ENCODE results near the gene CD2AP.
"Not testable (repeated sequence)": the region's sequence is repeated elsewhere in the genome, so short reads cannot be mapped to it uniquely, and the experiment has no call there.

CD2AP gene

GRCh38 chr6:47478233-47479139, 897 bp downstream of the CD2AP start:
- FAIRE-seq (peak; percentile 40), DNase-seq (ENCODE audit: insufficient read length, low spot score) (no peak)
- TF ChIP-seq POLR2A (IDR thresholded peaks at IDR 0.05; ENCODE audit: low read depth, low read length), result 0 out of 2 replicates have a peak, but pooled peaks have one; percentile 0
- TF ChIP-seq PAX5 (IDR thresholded peaks at IDR 0.05; ENCODE audit: insufficient read depth, low read length, severe bottlenecking), result no peak

DNA sequence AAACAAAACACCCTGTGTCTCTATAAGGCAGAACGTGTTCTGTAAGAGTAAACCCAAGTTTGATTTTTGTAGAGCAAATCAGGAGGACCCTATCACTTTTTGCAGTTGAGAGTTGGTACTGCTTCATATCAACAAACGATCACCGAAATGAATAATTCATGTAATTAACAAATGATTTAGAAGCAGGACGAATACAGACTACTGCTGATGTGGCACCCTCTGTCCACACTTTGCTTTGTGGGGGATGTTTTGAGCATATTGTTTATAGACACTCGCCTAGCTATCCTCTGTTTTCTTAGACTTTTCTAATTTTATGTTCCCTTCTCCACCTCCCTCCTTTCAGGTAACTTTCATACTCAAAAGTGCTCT, 1.5 kb downstream of the CD2AP start:
- no peak for FAIRE-seq
- TF ChIP-seq POLR2AphosphoS5 (IDR thresholded peaks at IDR 0.05; ENCODE audit: low read depth, low read length) (no peak), TAF1 (IDR thresholded peaks at IDR 0.05; ENCODE audit: low read depth, low read length) (no peak), SPI1 (IDR thresholded peaks at IDR 0.05; ENCODE audit: low read depth, low read length) (no peak), PAX5 (IDR thresholded peaks at IDR 0.05; ENCODE audit: insufficient read depth, low read length, severe bottlenecking) (no peak), POU2F2 (IDR thresholded peaks at IDR 0.05; ENCODE audit: low read depth, low read length) (no peak), POLR2A (IDR thresholded peaks at IDR 0.05; ENCODE audit: low read depth, low read length) (no peak)
- no peak for DNase-seq (ENCODE audit: insufficient read length, low spot score)

DNA sequence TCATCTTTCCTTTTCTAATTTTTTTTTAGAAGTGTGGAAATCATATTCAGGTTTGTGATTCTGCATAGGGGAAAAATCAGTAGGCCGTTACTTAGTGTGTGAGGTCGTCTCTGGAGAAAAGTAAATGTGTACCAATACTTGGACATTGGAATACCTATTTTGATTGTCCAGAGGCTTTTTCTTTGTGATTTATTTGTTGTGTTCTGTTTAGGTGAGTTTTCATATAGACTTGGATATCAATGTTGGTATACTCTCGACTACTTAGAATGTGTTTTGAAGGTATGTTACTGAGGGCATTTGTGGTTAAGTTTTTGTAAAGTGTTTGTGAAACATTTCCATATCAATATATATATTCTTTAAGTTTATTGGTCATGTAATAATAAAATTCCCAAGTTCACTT, 2.3 kb downstream of the CD2AP start:
- DNase-seq (ENCODE audit: insufficient read length, low spot score), result no peak
- FAIRE-seq, result no peak
- TF ChIP-seq PAX5 (IDR thresholded peaks at IDR 0.05; ENCODE audit: insufficient read depth, low read length, severe bottlenecking), result no peak
- no peak for TF ChIP-seq POU2F2 (IDR thresholded peaks at IDR 0.05; ENCODE audit: low read depth, low read length)
- TF ChIP-seq TAF1 (IDR thresholded peaks at IDR 0.05; ENCODE audit: low read depth, low read length), result no peak
- no peak for TF ChIP-seq POLR2A (IDR thresholded peaks at IDR 0.05; ENCODE audit: low read depth, low read length)
- TF ChIP-seq SPI1 (IDR thresholded peaks at IDR 0.05; ENCODE audit: low read depth, low read length), result no peak
- TF ChIP-seq POLR2AphosphoS5 (IDR thresholded peaks at IDR 0.05; ENCODE audit: low read depth, low read length), result no peak

- not testable (repeated sequence) for DNase-seq (ENCODE audit: insufficient read length, low spot score); FAIRE-seq
Measured at GRCh38 chr6:47481213-47481612, 3.6 kb downstream of the CD2AP start.

GRCh38 chr6:47481806-47482205, 4.2 kb downstream of the CD2AP start:
- no peak for FAIRE-seq
- DNase-seq (ENCODE audit: insufficient read length, low spot score), result no peak
- TF ChIP-seq POU2F2 (IDR thresholded peaks at IDR 0.05; ENCODE audit: low read depth, low read length) (no peak), TAF1 (IDR thresholded peaks at IDR 0.05; ENCODE audit: low read depth, low read length) (no peak), PAX5 (IDR thresholded peaks at IDR 0.05; ENCODE audit: insufficient read depth, low read length, severe bottlenecking) (no peak), POLR2AphosphoS5 (IDR thresholded peaks at IDR 0.05; ENCODE audit: low read depth, low read length) (no peak), SPI1 (IDR thresholded peaks at IDR 0.05; ENCODE audit: low read depth, low read length) (no peak), POLR2A (IDR thresholded peaks at IDR 0.05; ENCODE audit: low read depth, low read length) (no peak)

DNA sequence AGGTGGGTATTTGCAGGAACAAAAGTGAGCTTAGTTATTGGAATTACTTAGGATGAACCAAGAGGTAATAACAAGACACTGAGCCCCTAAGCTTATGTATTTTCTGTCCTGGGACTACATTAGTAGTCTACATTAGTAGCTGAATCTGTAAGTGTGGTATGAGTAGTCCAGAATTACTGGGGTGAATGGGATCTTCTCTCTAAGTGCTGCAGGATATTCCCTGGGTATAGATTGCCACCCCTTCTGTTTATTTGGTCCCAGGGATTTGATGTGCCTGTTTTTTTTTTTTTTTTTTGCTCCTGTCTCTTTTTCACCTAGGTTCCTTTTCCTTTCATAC, 5.9 kb downstream of the CD2AP start:
- FAIRE-seq (no peak), DNase-seq (ENCODE audit: insufficient read length, low spot score) (no peak)
- TF ChIP-seq POU2F2 (IDR thresholded peaks at IDR 0.05; ENCODE audit: low read depth, low read length) (no peak), TAF1 (IDR thresholded peaks at IDR 0.05; ENCODE audit: low read depth, low read length) (no peak), POLR2AphosphoS5 (IDR thresholded peaks at IDR 0.05; ENCODE audit: low read depth, low read length) (no peak), SPI1 (IDR thresholded peaks at IDR 0.05; ENCODE audit: low read depth, low read length) (no peak), POLR2A (IDR thresholded peaks at IDR 0.05; ENCODE audit: low read depth, low read length) (no peak), PAX5 (IDR thresholded peaks at IDR 0.05; ENCODE audit: insufficient read depth, low read length, severe bottlenecking) (no peak)

- no peak for TF ChIP-seq PAX5 (IDR thresholded peaks at IDR 0.05; ENCODE audit: insufficient read depth, low read length, severe bottlenecking)
- TF ChIP-seq POU2F2 (IDR thresholded peaks at IDR 0.05; ENCODE audit: low read depth, low read length), result no peak
- no peak for TF ChIP-seq SPI1 (IDR thresholded peaks at IDR 0.05; ENCODE audit: low read depth, low read length)
- TF ChIP-seq TAF1 (IDR thresholded peaks at IDR 0.05; ENCODE audit: low read depth, low read length), result no peak
- TF ChIP-seq POLR2AphosphoS5 (IDR thresholded peaks at IDR 0.05; ENCODE audit: low read depth, low read length), result no peak
- no peak for TF ChIP-seq POLR2A (IDR thresholded peaks at IDR 0.05; ENCODE audit: low read depth, low read length)
- DNase-seq (ENCODE audit: insufficient read length, low spot score) (no peak), FAIRE-seq (no peak)
Measured at GRCh38 chr6:47483853-47484546, 6.4 kb downstream of the CD2AP start.

DNA sequence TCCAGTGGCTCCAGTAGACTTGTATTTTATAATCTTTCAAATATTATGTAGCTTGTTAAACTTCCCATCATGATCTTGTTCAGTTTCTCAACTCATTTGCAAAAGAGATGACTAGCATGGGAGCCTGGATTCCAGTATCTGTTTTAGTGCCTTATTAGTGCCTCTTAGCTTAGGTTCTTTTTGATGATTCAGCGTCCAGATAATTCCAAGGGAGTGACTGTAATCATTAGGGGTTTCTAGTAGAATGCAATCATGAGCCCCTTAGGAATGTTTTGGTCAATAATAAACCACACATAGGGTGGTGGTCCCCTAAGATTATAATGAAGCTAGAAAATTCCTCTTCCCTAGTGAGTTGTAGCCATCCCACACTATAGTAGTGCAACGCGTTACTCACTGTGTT, 7.0 kb downstream of the CD2AP start:
- TF ChIP-seq PAX5 (IDR thresholded peaks at IDR 0.05; ENCODE audit: insufficient read depth, low read length, severe bottlenecking), result no peak
- DNase-seq (ENCODE audit: insufficient read length, low spot score), result no peak
- FAIRE-seq, result no peak

- TF ChIP-seq POLR2AphosphoS5 (IDR thresholded peaks at IDR 0.05; ENCODE audit: low read depth, low read length) (no peak), TAF1 (IDR thresholded peaks at IDR 0.05; ENCODE audit: low read depth, low read length) (no peak), SPI1 (IDR thresholded peaks at IDR 0.05; ENCODE audit: low read depth, low read length) (no peak), PAX5 (IDR thresholded peaks at IDR 0.05; ENCODE audit: insufficient read depth, low read length, severe bottlenecking) (no peak), POLR2A (IDR thresholded peaks at IDR 0.05; ENCODE audit: low read depth, low read length) (no peak), POU2F2 (IDR thresholded peaks at IDR 0.05; ENCODE audit: low read depth, low read length) (no peak)
- FAIRE-seq (no peak), DNase-seq (ENCODE audit: insufficient read length, low spot score) (no peak)
Measured at GRCh38 chr6:47485083-47485482, 7.5 kb downstream of the CD2AP start.

GRCh38 chr6:47485491-47486135, 8.0 kb downstream of the CD2AP start:
- TF ChIP-seq TAF1 (IDR thresholded peaks at IDR 0.05; ENCODE audit: low read depth, low read length), result no peak
- TF ChIP-seq POU2F2 (IDR thresholded peaks at IDR 0.05; ENCODE audit: low read depth, low read length), result no peak
- TF ChIP-seq POLR2AphosphoS5 (IDR thresholded peaks at IDR 0.05; ENCODE audit: low read depth, low read length), result no peak
- TF ChIP-seq POLR2A (IDR thresholded peaks at IDR 0.05; ENCODE audit: low read depth, low read length), result no peak
- no peak for TF ChIP-seq PAX5 (IDR thresholded peaks at IDR 0.05; ENCODE audit: insufficient read depth, low read length, severe bottlenecking)
- TF ChIP-seq SPI1 (IDR thresholded peaks at IDR 0.05; ENCODE audit: low read depth, low read length), result no peak
- DNase-seq (ENCODE audit: insufficient read length, low spot score), result no peak
- no peak for FAIRE-seq

Measured in GM12891 (cell line).